A172 (cell line): ENCODE results near the gene RIMKLA. TPM values are rescaled to one million over a fixed set of nuclear protein-coding genes. Genes with fewer than 3 reads are reported as not detected.

Experiments
- DNase-seq: peaks from one replicate; pipeline ENCODE4 v3.0.0-alpha.2; 2015; ENCODE audit warnings: low spot score
- total RNA-seq: library from RNA; depleted of rRNA; stranded (reverse); fragments of >200 nt; shearing (Covaris generic); gene quantifications from 2 replicates; pipeline ENCODE4 v1.2.3, GENCODE V29; 2014; rRNA removed

Gene RIMKLA, protein sequence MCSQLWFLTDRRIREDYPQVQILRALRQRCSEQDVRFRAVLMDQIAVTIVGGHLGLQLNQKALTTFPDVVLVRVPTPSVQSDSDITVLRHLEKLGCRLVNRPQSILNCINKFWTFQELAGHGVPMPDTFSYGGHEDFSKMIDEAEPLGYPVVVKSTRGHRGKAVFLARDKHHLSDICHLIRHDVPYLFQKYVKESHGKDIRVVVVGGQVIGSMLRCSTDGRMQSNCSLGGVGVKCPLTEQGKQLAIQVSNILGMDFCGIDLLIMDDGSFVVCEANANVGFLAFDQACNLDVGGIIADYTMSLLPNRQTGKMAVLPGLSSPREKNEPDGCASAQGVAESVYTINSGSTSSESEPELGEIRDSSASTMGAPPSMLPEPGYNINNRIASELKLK
- 0.62 TPM in 1 of 2 replicates, not detected in the other for total RNA-seq

DNA sequence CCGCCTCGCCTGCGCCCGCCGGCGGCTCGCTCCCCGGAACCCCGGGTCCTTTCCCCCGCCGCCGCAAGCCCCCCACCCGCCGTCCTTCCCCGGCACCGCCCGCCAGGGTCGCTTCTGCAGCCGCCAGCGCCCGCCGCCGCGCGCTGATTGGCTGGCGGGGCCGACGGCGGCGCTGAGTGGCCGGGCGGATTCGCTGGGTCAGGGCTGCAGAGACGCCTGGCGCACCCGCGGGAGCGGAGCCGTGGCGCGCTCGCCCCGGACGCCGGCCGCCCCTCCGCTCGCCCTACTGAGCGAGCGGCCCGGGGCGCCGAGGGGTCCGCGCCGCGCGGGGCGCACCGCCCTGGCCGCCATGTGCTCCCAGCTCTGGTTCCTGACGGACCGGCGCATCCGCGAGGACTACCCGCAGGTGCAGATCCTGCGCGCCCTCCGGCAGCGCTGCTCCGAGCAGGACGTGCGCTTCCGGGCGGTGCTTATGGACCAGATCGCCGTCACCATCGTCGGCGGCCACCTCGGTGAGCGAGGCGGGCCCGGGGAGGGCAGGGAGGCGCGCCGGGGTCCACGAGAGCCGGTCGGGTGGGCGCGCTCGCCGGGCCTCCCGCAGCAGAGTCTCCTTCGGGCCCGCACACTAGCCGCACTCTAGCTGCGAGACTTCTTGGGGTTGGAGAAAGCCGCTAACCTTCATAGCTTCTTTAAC lies at the start of gene RIMKLA:
TSS of gene RIMKLA (plus strand) at position 207 of the 694 bp plus-strand sequence. CDS start at position 350, 143 bp downstream.
- no peak for DNase-seq

DNA sequence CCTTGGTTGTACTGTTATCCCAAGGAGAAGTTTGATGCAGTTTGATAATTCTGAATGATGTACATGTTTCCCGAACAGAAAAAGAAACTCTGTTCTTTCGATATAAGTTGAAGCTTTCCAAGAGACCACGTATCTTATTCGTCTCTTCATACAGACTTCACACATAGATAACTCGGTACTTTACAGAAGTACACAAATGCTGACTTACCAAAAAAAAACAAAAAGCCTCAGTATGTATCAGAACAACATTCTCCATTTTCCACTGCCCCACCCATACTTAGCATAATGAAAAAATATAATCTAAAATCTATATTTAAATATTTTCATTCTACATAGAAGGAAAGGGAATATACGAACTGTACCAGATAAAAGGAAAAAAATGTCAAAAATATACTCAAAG lies 47.7 kb upstream of the RIMKLA start:
- DNase-seq, result no peak

DNA sequence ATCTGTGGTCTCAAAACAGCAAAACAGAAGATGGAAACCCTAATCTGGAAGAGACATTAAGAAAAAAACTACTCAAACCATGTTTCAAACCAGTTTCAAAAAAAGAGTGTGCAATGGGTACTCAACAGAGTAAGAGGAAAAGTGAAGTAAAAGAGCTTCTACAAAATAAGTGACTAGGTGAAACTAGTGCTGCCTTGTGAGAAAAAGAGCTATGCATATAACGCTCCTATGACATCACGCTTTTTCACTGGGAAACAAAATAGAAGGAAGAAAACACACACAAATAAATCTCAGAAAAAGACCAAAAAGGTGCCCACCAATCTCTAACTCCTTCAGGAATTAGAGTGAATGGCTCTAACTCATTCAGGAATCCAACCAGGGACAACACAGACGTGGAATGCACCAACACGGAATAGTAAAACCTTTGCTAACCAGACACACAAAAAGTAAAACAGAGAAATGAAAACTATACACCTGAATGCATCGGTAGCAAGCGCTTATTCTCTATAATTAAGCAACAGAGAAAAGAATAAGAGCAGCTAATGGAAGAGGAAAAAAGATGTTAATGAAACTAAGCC lies 46.8 kb upstream of the RIMKLA start:
- no peak for DNase-seq

DNA sequence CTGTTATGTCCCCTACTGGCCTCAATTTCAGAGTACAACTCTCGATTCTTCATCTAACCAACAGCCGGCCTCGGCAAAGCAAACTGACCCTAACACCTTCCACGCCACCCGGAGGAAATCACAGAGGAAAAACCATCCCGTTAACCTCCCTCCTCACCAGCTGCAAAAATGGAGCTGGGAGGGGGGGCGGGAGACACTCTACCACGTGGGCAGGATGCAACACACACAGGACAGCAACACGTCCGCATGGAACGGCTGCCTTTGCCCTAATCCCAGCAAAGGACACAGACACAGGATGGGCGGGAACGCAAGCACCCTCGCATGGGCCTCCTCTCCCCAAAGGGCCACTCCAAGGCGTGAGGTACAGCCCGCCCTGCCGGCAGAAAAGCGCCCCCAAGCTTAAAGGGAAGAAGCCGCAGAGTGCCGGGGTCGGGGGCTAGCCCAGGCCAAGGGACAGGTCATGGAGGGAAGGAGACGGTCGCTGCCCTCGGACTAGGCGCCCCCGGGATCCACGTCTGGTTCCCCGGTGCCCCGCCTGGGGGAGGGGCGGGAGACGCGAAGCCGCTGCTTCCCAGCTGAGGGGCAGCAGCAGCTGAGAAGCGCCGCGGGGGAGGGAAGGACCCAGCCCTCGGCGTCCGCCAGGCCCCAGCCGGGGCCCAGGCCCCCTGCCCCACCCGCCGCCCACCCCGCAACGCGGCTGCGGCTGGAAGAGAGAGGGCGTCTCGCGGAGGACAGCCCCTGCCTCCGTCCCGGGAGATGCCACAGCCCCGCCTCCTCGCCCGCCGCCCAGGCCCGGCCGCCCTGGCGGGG lies 46.1 kb upstream of the RIMKLA start:
- DNase-seq, result peak; percentile 43

DNA sequence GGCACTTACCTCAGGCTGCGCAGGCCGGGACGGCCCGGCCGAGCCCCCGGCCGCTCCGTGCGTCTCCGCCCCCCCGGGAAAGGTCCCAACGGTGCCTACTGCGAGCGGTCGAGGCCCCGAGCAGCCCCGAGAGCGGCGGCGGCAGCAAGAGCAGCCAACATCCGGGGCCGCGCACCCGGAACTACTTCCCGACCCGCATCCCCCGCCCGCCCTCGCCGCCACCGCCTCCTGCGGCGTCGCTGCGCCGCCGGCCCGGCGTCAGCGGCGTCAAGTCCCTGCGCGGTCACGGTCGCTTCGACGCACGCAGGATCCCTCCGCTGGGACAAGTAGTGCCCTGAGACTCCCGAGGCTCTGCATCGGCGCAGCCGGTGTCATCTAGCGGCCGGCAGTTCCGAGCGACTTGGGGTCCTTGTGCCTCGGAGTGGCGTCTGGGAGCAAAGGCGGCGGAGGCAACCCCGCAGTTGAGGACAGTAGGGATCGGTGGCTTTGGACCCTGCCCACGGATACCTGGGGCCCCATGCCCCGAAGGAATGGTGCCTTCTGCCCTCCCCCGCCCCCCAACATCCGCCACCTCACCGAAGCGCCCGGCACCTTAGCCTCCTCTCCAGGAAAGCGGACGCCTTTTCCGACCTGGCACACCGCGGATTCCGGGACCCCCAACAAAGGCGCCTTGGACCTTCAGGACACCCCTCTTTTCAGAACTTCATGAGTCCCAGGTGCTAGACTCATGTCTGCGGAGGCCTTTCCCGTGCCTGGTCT lies 45.4 kb upstream of the RIMKLA start, which contains the start of gene FOXJ3:
TSS of gene FOXJ3 (minus strand) at position 186 of the 759 bp plus-strand sequence. CDS start 24,142 bp downstream, outside the sequence.
- peak; percentile 72 for DNase-seq

DNA sequence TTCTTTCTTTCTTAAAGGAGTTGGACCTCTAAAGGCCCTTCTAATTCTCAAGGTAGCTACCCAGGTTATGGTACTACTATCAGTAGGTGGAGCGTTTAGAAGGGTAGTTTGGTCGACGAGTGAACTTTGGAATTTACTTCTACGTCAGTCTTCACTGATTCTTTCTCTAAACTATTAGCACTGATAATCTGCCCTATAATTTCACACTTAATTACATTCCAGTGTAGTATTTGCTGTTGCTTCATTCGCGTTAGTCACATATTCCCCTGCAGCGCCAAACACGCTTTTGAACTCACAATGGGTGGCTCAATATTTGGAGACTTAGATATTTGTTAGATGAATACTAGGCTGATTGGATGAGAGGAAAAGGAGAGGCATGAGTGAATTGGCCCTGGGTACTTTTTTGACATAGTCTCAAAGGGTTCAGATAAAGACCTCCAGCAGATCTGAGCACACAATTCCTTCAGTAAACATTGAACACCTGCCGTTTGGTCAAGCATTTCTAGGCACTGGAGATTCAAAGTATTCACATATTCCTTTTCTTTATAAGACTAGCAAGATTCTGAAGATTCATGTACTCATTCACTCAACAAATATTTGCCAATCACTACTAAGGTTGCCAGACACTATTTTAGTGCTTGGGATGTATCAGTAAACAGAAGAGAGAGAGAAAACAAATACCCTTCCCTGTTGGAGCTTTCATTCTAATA lies 44.6 kb upstream of the RIMKLA start:
- DNase-seq, result no peak

DNA sequence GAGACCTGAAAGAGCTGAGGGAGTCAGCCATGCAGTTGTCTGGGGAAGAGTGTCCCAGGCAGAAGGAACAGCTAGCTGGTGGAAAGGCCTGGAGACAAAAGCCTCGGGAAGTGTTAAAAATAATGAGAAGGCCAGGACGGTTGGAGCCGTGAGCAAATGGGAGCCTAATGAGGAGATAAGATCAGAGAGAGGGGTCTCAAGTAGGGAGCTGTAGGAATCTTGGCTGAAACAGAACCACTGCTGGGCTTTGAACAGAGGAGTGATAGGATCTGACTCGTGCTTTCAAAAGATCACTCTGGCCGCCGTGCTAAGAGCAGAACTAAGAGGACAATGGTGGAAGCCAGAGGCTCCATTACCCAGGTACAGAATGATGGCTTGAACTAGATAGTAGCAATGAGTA lies 43.6 kb upstream of the RIMKLA start:
- DNase-seq, result no peak

DNA sequence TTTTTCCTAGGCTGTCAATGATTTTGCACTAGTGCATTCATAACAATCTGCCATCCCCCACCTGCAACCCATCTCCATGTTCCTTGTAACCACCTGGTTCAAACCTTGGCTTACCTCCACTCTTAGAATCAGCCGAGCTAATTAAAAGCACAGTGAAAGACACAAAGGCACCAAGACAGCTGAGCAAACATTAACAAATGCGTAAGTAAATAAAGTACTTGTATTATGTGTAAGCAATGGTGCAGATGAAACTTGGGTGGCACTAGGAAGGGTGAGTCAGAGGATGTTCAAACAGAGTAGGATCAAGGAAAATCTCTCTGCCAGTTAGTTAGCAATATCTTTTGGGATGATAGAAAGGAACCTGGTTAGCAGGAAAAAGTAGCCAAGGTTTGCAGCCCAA lies 40.5 kb upstream of the RIMKLA start:
- peak; percentile 60 for DNase-seq

DNA sequence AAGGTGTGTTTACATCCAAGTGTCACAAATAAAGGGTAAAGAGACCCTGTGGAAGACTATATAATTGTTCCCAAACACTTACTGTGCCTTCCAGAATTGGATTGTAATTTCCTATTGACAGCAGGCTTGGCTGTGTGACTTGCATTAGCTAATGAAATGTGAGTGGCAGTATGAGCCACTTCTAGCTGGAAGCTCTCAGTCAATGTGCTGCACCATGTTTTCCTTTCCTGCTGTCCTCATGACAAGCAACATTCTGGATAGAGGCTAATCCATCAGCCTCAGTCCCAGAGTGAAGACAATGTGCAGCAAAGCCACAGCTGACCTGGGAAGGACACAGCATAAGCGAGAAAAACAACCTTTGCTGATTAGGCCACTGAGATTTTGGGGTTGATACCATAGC lies 39.7 kb upstream of the RIMKLA start:
- DNase-seq, result no peak

DNA sequence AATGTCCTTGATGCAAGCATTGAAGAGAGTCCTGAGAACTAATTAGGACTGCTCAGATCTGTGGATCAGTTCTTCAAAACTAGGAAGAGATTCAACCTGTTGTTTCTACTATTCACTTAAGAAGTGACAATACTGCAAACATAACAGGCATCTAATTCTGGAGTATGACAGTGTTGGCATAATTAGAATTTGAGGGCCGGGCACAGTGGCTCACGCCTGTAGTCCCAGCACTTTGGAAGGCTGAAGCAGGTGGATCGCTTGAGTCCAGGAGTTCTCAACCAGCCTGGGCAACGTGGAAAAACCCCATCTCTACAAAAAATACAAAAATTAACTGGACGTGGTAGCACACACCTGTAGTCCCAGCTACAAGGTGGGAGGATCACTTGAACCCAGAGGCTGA lies 37.5 kb upstream of the RIMKLA start:
- DNase-seq, result no peak

DNA sequence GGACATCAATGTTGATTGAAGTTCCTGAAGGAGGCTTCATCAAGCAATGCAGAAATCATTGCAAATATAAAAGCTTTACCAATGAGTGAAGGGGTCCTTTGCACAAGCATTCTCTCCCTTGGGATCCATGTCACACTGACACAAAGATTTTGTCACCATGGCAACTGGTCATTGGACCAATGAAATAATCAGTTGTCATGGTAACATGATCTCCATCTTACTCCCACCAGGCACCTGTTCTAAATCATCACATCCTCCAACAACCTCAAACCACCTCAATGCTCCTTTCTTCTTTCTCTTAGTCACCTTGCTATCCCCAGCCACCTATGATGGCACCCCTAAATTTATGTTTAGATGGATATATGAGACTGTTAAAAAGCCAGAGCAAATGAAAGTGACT lies 32.1 kb upstream of the RIMKLA start:
- no peak for DNase-seq

DNA sequence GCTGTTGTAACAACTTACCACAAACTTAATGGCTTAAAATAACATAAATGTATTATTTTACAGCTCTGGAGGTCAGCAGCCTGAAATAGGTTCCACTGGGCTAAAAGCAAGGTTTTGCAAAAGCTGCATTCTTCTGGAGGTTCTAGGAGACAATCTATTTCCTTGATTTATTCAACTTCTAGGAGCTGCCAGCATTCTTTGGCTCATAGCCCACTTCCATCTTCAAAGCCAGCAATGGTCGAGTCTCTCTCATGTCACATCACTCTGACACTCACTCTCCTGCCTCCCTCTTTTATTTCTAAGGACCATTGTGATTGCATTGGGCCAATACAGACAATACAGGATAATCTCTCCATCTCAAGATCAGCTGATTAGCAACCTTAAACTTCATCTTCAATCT lies 30.5 kb upstream of the RIMKLA start:
- DNase-seq, result no peak

DNA sequence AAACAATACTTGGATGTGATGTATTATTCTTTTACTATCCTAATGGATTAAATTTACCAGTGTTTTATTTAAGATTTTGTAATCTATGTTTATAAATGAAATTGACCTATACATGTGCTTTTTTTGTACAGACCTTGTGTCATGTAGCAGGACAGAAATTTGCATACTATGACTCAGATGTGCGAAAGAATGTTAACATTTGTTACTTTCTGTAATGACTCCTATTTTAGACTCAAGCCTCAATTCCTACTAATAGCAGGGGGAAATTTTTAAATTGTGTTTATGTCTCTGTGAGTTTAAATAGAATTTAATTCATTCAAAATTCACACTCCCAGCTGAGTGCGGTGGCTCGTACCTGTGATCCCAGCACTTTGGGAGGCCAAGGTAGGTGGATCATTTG lies 21.8 kb upstream of the RIMKLA start:
- no peak for DNase-seq

DNA sequence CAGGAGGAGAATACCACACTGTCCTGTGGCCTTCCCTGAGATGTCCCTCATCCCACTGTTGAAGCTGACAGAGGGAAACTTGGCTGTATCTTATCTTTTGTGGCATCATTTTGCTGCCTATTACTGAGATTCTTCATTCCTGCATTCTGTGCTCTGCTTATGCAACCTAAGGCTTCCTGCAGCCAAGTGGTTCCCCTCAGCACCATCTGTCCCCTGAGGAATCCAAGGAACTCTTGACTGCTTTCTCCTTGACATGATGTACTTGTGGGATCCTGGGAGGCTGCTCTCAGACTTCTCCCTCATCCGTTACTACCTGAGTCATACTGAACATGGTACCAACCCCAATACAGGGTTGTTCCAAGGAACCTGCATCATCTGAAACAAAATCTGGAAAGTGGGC lies 21.1 kb upstream of the RIMKLA start:
- DNase-seq, result no peak

DNA sequence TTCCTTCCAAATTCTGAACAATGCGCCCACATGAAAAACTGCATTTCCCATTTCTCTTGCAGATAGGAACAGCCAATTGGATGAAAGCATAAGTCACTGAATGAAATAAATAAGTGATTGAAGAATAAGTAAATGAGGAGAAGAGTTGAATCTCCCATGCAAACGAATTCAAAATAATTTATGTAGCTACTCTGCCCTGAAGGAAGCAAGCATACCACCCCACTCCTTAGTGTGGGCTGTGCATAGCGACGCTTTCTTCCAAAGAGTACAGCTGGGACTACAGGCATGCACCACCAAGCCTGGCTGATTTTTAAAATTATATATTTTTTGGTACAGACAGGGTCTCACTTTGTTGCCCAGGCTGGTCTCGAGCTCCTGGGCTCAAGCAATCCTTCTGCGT lies 16.5 kb upstream of the RIMKLA start:
- DNase-seq, result no peak

DNA sequence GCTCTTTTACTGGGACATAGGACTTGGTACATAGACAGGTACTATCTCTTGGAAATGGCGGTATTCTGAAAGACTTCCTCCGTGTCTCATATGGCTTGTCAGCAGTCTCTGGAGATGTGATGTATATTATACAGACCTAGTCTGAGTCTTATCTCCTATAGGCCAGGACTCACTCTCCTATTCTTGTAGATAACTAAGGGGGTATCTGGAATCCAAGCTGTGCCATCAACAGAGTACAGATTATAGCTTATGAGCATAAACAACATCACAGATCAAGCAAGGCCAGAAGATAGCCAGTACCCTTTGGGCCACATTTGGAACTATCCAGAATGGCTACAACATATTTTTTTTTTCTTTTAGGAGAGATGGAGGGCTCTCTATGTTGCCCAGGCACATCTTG lies 16.1 kb upstream of the RIMKLA start:
- DNase-seq, result no peak

DNA sequence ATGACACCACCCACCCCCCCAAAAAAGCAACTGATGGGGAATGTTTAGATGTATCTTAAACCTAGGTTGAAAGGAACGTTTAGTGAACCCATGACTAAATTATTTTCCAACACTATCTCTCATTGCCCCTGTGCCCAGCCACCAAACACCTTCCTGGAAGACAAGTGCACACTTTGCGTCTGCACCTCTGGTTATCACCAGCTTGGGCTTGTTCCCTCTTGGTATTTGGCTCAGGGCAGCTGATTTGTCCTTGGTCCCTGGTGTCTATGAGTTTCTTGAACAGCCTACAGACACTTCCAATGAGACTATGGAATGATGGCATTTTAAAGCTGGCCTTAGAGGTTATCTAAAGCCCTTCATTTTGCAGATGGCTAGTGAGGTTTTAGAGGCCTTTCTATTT lies 15.5 kb upstream of the RIMKLA start:
- no peak for DNase-seq

DNA sequence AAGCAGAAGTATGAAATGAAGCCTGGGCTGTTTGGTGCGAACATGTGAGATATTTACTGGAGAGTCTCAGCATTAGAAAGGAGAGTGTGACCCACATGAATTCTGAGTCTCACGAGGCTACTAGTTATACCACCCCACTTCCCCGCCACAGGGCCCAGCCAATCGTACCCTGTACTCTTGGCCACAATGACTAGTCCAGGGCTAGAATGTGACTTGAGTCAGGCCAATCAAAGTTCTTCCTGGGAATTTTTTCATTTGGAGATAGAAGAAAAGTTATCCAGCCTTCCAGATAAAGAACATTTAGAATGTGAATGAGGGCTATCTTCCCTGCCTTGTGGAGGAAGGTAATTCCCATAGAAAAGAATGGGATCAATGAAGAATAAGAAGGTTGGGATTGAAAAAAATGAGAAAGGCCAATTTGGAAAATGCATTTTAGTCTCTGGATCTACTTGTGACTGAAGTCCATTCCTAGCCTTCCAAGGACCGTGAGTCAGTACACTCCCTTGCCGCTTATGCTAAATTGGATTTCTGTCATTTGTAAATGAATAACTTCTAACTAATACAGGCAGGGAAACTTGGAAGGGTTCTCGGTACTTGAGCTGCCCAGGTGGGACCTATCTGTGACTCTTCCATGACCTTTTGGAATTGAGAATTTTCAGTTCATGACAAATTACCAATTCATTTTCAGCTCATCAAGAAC lies 12.3 kb upstream of the RIMKLA start:
- DNase-seq, result no peak

DNA sequence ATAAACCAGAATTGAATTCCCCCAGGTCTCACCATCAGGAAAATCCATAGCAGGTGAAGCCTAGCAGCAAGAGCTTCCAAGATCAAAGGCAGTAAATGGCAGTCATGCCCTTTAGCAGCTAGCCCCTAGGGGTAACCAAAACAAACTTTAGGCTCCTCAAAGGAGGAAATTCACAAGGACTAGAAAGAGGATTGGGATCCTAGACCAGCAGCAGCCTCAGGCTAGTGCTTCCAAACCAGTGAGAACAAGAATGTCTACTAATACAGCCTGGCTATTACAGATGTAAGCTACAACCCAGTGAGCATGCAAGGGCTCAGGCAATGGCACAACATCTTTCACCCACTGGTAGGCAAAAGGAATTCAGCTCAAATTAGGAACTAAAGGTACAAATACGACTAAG lies 11.1 kb upstream of the RIMKLA start:
- no peak for DNase-seq
